Endothelial cell (in vitro differentiated cells): ENCODE data around the gene MYO3B. TPM values are rescaled to one million over a fixed set of nuclear protein-coding genes. Genes with fewer than 3 reads are reported as not detected.

Source experiments
- DNase-seq: peaks from one replicate; pipeline ENCODE4 v3.0.0; 2021; ENCODE audit warnings: low spot score
- H3K27ac Mint-ChIP-seq: one replicate; pipeline ENCODE4 v1.8.0; 2021; ENCODE audit warnings: mixed read lengths, inconsistent platforms; ENCODE audit not compliant: unreplicated experiment
- H3K27me3 Mint-ChIP-seq: one replicate; pipeline ENCODE4 v1.8.0; 2021; ENCODE audit warnings: mild to moderate bottlenecking, moderate library complexity, mixed read lengths, inconsistent platforms; ENCODE audit not compliant: unreplicated experiment
- H3K36me3 Mint-ChIP-seq: one replicate; pipeline ENCODE4 v1.8.0; 2021; ENCODE audit warnings: mild to moderate bottlenecking, low read depth, mixed read lengths, inconsistent platforms; ENCODE audit not compliant: unreplicated experiment
- H3K4me1 Mint-ChIP-seq: one replicate; pipeline ENCODE4 v1.8.0; 2021; ENCODE audit warnings: mild to moderate bottlenecking, mixed read lengths, inconsistent platforms; ENCODE audit not compliant: unreplicated experiment
- H3K4me3 Mint-ChIP-seq: one replicate; pipeline ENCODE4 v1.8.0; 2021; ENCODE audit warnings: mild to moderate bottlenecking, mixed read lengths, inconsistent platforms; ENCODE audit not compliant: unreplicated experiment
- H3K9me3 Mint-ChIP-seq: one replicate; pipeline ENCODE4 v1.8.0; 2021; ENCODE audit warnings: mixed read lengths, inconsistent platforms; ENCODE audit not compliant: unreplicated experiment
- total RNA-seq: library from RNA; stranded (reverse); fragmentation: NEBNext Ultra II Directional; extraction: Animal tissue kit (Norgen Biotek cat#: 25700); gene quantifications from one replicate; pipeline ENCODE4 v1.2.1, GENCODE V29; 2021; ENCODE audit not compliant: unreplicated experiment
- TF ChIP-seq, protein P1 (sequence below): fragments of 200-600 bp; sonication (generic); IDR thresholded peaks from one replicate; pipeline ENCODE4 v1.5.0; 2021; ENCODE audit warnings: antibody characterized with exemption; ENCODE audit not compliant: unreplicated experiment

Gene MYO3B
- total RNA-seq, 1 donor from 2014 or later: 1.3 TPM

DNA sequence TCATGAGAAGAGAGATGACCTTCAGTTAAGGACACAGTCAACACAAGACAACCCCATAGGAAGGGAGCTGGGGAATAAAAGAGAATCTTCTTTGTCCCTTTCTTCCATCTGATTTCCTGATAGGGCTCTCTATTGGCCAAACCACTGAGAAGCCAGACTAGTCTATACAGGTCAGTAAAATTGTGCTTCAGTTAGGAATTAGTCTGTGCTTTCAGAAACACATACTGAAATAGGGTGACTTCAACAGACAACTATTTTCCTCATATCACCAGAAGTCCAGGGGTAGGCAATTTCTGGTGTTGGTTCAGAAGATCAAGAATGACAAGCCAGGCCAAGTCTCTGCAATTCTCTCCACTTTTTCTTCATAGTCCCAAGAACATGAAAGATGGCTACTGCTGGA, 385.5 kb downstream of the MYO3B start:
- TF ChIP-seq, protein P1, sequence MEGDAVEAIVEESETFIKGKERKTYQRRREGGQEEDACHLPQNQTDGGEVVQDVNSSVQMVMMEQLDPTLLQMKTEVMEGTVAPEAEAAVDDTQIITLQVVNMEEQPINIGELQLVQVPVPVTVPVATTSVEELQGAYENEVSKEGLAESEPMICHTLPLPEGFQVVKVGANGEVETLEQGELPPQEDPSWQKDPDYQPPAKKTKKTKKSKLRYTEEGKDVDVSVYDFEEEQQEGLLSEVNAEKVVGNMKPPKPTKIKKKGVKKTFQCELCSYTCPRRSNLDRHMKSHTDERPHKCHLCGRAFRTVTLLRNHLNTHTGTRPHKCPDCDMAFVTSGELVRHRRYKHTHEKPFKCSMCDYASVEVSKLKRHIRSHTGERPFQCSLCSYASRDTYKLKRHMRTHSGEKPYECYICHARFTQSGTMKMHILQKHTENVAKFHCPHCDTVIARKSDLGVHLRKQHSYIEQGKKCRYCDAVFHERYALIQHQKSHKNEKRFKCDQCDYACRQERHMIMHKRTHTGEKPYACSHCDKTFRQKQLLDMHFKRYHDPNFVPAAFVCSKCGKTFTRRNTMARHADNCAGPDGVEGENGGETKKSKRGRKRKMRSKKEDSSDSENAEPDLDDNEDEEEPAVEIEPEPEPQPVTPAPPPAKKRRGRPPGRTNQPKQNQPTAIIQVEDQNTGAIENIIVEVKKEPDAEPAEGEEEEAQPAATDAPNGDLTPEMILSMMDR: no peak
- Mint-ChIP-seq H3K36me3 (no peaks in the 10 kb centered on the region), H3K27me3 (no peaks in the 10 kb centered on the region), H3K4me1 (peaks cover 2% of the 10 kb centered on the region), H3K27ac (no peak overlapping the region), H3K4me3 (no peak overlapping the region), H3K9me3 (no peaks in the 10 kb centered on the region)
- DNase-seq: no peak

GRCh38 chr2:170566138-170566537, 388.2 kb downstream of the MYO3B start:
- Mint-ChIP-seq H3K9me3 (no peaks in the 10 kb centered on the region), H3K4me3 (no peak overlapping the region), H3K27me3 (no peaks in the 10 kb centered on the region), H3K4me1 (peaks cover 6% of the 10 kb centered on the region), H3K27ac (no peak overlapping the region), H3K36me3 (no peaks in the 10 kb centered on the region)
- DNase-seq: no peak
- TF ChIP-seq, protein P1: no peak

DNA sequence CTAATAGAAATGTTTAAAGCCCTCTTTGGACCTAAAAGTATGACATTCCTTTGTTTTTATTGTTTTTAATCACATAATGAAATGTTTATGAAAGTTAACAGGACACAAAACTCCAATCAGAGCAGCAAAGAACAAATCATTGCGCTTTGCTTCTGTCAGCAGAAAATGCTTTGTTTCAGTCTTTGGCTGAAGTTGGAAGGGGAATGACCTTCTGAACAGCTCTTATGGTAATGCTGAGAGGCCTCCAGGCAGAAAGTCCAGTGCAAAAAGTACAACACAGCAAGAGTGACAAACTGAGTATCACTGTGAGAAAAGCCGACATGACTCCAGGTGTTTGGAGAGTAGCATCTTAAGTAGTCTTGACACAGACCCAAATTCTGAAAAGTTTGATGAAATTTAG, 389.5 kb downstream of the MYO3B start:
- no peaks in the 10 kb centered on the region for H3K36me3 Mint-ChIP-seq
- H3K4me1 Mint-ChIP-seq: peaks cover 6% of the 10 kb centered on the region
- no peaks in the 10 kb centered on the region for H3K9me3 Mint-ChIP-seq
- no peak overlapping the region for H3K27ac Mint-ChIP-seq
- no peak overlapping the region for H3K4me3 Mint-ChIP-seq
- TF ChIP-seq, protein P1: no peak
- H3K27me3 Mint-ChIP-seq: no peaks in the 10 kb centered on the region
- no peak for DNase-seq

GRCh38 chr2:170568511-170568910, 390.6 kb downstream of the MYO3B start:
- peaks cover 4% of the 10 kb centered on the region for H3K4me1 Mint-ChIP-seq
- TF ChIP-seq, protein P1: no peak
- no peak overlapping the region for H3K27ac Mint-ChIP-seq
- no peak for DNase-seq
- H3K9me3 Mint-ChIP-seq: no peaks in the 10 kb centered on the region
- H3K4me3 Mint-ChIP-seq: no peak overlapping the region
- no peaks in the 10 kb centered on the region for H3K36me3 Mint-ChIP-seq
- H3K27me3 Mint-ChIP-seq: no peaks in the 10 kb centered on the region

- DNase-seq: no peak
- no peaks in the 10 kb centered on the region for H3K27me3 Mint-ChIP-seq
- no peak overlapping the region for H3K27ac Mint-ChIP-seq
- H3K4me3 Mint-ChIP-seq: no peak overlapping the region
- H3K36me3 Mint-ChIP-seq: no peaks in the 10 kb centered on the region
- H3K4me1 Mint-ChIP-seq: peaks cover 10% of the 10 kb centered on the region
- TF ChIP-seq, protein P1: no peak
- H3K9me3 Mint-ChIP-seq: no peaks in the 10 kb centered on the region
Measured at GRCh38 chr2:170571612-170572011, 393.7 kb downstream of the MYO3B start.
